Memory B cell (primary cell): Measurements from ENCODE around the gene NDUFB11.

Source experiments
- ATAC-seq: fragments of 150-1000 bp; cut with Tn5 transposase; 2 replicates; pipeline ENCODE4 v1.10.0; 2021; ENCODE audit warnings: low read depth, mild to moderate bottlenecking, moderate library complexity
- DNase-seq, 2 donors: peaks; one replicate each; pipeline ENCODE4 v3.0.0; 2022; ENCODE audit warnings: low spot score in 2 of 2
- H3K27ac Mint-ChIP-seq: one replicate; pipeline ENCODE4 v1.8.0; 2022; ENCODE audit warnings: mild to moderate bottlenecking, moderate library complexity, mixed read lengths
- H3K27me3 Mint-ChIP-seq: one replicate; pipeline ENCODE4 v1.8.0; 2022; ENCODE audit warnings: mixed read lengths
- H3K36me3 Mint-ChIP-seq: one replicate; pipeline ENCODE4 v1.8.0; 2022; ENCODE audit warnings: mild to moderate bottlenecking, mixed read lengths
- H3K4me1 Mint-ChIP-seq: one replicate; pipeline ENCODE4 v1.8.0; 2022; ENCODE audit warnings: mixed read lengths
- H3K4me3 Mint-ChIP-seq: one replicate; pipeline ENCODE4 v1.8.0; 2022; ENCODE audit warnings: mild to moderate bottlenecking, moderate library complexity, mixed read lengths
- H3K9me3 Mint-ChIP-seq: one replicate; pipeline ENCODE4 v1.8.0; 2022; ENCODE audit warnings: mixed read lengths

The NDUFB11 gene

DNA sequence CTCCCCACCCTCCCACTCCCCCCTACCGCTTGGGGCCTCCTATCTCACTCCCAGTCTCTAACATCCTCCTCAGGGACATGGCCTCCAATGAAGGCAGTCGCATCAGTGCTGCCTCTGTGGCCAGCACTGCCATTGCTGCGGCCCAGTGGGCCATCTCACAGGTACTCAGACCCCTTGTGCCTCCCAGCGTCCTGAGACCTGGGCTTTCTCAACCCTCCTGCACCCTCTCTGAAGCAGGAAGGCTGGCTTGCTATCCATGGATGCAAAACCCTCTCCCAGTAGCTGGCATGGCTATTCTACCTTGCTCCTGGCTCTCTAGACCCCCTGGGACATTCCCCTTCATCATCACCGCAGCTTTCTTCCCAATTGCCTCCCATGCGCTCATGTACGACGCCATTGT lies 35.8 kb upstream of the NDUFB11 start:
- peaks cover 33% of the 10 kb centered on the region for H3K36me3 Mint-ChIP-seq
- H3K4me1 Mint-ChIP-seq: no peaks in the 10 kb centered on the region
- H3K27ac Mint-ChIP-seq: no peak overlapping the region
- H3K9me3 Mint-ChIP-seq: no peaks in the 10 kb centered on the region
- no peaks in the 10 kb centered on the region for H3K27me3 Mint-ChIP-seq
- H3K4me3 Mint-ChIP-seq: no peak overlapping the region
- DNase-seq: no peak
- no peak for ATAC-seq

DNA sequence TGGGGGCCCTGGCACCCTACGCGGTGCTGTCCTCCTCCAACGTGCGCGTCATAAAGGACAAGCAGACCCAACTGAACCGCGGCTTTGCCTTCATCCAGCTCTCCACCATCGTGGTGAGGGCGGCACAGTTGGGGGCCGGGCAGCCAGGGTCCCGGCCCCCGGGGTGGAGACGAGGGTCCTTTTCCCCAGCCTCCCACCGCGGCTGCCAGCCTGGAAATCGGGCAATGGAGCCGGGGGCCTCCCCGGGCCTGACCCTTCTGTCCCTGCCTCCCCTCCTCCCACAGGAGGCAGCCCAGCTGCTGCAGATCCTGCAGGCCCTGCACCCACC lies 35.4 kb upstream of the NDUFB11 start:
- no peaks in the 10 kb centered on the region for H3K9me3 Mint-ChIP-seq
- no peak for ATAC-seq
- H3K36me3 Mint-ChIP-seq: peaks cover 34% of the 10 kb centered on the region
- H3K27me3 Mint-ChIP-seq: no peaks in the 10 kb centered on the region
- H3K27ac Mint-ChIP-seq: no peak overlapping the region
- no peak overlapping the region for H3K4me3 Mint-ChIP-seq
- H3K4me1 Mint-ChIP-seq: no peaks in the 10 kb centered on the region
- no peak for DNase-seq

- Mint-ChIP-seq H3K4me1 (no peaks in the 10 kb centered on the region), H3K4me3 (no peak overlapping the region), H3K9me3 (no peaks in the 10 kb centered on the region), H3K36me3 (peaks cover 36% of the 10 kb centered on the region), H3K27ac (no peak overlapping the region), H3K27me3 (no peaks in the 10 kb centered on the region)
- ATAC-seq (no peak), DNase-seq (no peak)
Observed at GRCh38 chrX:47179221-47179927, 34.9 kb upstream of the NDUFB11 start.

GRCh38 chrX:47178337-47178736 lies 33.8 kb upstream of the NDUFB11 start:
- Mint-ChIP-seq H3K36me3 (peaks cover 41% of the 10 kb centered on the region), H3K4me1 (no peaks in the 10 kb centered on the region)
- ATAC-seq: no peak

DNA sequence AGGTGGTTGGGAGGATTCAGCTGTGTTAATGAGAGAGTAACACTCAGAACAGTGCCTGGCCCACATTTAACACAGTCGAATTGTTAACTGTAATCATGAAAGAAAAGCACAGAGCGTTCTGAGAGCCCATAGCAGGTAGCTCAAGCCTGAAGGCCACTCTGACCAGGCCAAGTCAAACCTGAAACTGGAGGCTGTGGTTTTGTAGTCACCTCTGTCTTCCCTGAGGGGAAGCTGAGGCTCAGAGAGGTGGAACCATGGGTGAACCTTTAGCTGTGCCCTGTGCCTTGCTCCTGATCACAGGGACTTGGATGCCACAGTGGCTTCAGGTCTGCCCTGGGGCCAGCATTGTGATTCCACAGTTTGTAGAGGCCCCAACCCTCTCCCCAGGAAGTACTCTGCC lies 32.6 kb upstream of the NDUFB11 start:
- peaks cover 35% of the 10 kb centered on the region for H3K36me3 Mint-ChIP-seq
- DNase-seq (no peak), ATAC-seq (no peak)
- no peaks in the 10 kb centered on the region for H3K27me3 Mint-ChIP-seq
- no peaks in the 10 kb centered on the region for H3K9me3 Mint-ChIP-seq
- H3K4me1 Mint-ChIP-seq: no peaks in the 10 kb centered on the region
- H3K27ac Mint-ChIP-seq: no peak overlapping the region
- no peak overlapping the region for H3K4me3 Mint-ChIP-seq

More at GRCh38 chrX:47178337-47178736, 33.8 kb upstream of the NDUFB11 start:
- Mint-ChIP-seq H3K27ac (peak overlapping the region; percentile 31), H3K4me3 (no peak overlapping the region), H3K27me3 (no peaks in the 10 kb centered on the region), H3K9me3 (no peaks in the 10 kb centered on the region)
- no peak for DNase-seq

GRCh38 chrX:47176101-47176740 lies 31.7 kb upstream of the NDUFB11 start:
- H3K4me1 Mint-ChIP-seq: no peaks in the 10 kb centered on the region
- no peaks in the 10 kb centered on the region for H3K9me3 Mint-ChIP-seq
- H3K27me3 Mint-ChIP-seq: no peaks in the 10 kb centered on the region
- DNase-seq: no peak
- H3K4me3 Mint-ChIP-seq: no peak overlapping the region
- no peak for ATAC-seq
- peaks cover 32% of the 10 kb centered on the region for H3K36me3 Mint-ChIP-seq
- peak overlapping the region; percentile 84 for H3K27ac Mint-ChIP-seq

DNA sequence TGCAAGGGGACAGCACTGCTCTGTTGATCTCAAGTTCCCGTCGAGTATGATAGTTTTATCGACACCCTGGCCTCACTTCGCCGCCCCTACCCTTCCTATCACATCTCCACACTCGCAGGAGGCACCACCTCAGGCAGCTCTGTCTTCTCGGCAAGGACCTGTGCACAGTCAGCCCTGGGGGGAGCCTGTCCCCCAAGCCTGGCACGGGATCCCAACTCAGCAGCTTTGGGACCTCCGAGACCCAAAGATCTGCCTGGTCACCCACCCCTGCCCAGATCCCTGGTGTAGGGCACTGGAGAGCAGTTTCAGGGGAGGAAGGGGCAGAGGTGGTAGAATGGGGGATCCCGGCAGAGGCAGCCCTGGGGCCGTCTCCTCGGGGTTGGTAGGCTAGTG lies 31.1 kb upstream of the NDUFB11 start:
- no peak for DNase-seq
- Mint-ChIP-seq H3K4me3 (no peak overlapping the region), H3K36me3 (peaks cover 31% of the 10 kb centered on the region), H3K27me3 (no peaks in the 10 kb centered on the region), H3K27ac (no peak overlapping the region), H3K9me3 (no peaks in the 10 kb centered on the region), H3K4me1 (no peaks in the 10 kb centered on the region)
- no peak for ATAC-seq

DNA sequence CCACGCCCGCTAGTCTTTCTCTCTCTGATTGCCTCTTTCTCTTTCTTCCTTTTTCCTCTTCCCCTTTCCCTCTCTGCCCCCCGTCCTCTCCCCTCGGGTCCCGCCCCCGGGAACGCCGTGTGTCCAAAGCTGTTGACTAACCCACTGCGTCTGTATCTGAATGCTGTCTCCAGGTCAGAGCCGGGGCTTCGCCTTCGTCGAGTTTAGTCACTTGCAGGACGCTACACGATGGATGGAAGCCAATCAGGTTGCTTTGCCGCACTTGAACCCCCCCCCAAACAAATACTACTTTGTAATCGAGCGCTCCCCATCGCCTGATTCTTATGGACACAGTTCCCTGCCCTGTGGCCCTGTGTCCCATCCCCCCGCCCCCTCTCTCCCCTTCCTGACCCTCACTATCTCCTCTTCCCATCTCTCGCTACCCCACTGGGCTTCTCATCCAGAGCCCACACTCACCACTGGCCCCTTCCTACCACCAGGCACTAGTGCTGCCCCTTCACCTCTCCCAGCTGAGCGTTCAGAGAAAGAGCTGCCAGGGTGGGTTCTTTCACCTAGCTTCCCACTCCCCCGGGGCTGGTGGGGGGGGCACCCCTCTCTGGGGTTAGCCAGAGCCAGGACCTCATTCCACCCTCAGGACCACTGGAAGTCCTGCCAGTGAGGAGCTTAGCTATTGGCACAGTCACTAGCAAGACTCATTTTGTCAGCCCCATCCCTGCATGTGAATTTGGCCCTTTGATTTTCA lies 30.5 kb upstream of the NDUFB11 start:
- Mint-ChIP-seq H3K36me3 (peaks cover 27% of the 10 kb centered on the region), H3K27ac (no peak overlapping the region), H3K27me3 (no peaks in the 10 kb centered on the region), H3K4me1 (no peaks in the 10 kb centered on the region), H3K9me3 (no peaks in the 10 kb centered on the region), H3K4me3 (no peak overlapping the region)
- ATAC-seq (no peak), DNase-seq (no peak)

DNA sequence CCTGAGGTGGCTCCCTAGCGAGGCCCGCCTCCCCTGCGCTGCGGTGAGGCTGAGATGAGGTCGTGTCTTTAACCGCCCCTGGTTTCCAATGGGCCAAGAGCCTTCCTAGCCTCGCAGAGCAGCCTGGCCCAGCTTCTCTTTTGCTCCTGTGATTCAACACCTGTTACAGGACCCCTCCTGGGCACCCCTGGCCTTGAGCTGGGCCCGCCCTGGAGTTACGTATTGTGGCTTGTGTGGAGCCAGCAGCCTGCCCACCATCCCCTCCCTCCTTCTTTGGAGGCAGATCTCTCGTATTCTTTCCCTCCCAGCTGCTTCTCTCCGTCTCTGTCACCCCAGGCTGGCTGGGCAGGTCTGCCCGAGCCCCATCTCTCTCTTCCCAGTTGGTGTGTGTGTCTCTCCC lies 29.9 kb upstream of the NDUFB11 start:
- H3K27me3 Mint-ChIP-seq: no peaks in the 10 kb centered on the region
- no peaks in the 10 kb centered on the region for H3K9me3 Mint-ChIP-seq
- no peak overlapping the region for H3K4me3 Mint-ChIP-seq
- DNase-seq: no peak
- peaks cover 25% of the 10 kb centered on the region for H3K36me3 Mint-ChIP-seq
- H3K4me1 Mint-ChIP-seq: no peaks in the 10 kb centered on the region
- H3K27ac Mint-ChIP-seq: no peak overlapping the region
- ATAC-seq: no peak

DNA sequence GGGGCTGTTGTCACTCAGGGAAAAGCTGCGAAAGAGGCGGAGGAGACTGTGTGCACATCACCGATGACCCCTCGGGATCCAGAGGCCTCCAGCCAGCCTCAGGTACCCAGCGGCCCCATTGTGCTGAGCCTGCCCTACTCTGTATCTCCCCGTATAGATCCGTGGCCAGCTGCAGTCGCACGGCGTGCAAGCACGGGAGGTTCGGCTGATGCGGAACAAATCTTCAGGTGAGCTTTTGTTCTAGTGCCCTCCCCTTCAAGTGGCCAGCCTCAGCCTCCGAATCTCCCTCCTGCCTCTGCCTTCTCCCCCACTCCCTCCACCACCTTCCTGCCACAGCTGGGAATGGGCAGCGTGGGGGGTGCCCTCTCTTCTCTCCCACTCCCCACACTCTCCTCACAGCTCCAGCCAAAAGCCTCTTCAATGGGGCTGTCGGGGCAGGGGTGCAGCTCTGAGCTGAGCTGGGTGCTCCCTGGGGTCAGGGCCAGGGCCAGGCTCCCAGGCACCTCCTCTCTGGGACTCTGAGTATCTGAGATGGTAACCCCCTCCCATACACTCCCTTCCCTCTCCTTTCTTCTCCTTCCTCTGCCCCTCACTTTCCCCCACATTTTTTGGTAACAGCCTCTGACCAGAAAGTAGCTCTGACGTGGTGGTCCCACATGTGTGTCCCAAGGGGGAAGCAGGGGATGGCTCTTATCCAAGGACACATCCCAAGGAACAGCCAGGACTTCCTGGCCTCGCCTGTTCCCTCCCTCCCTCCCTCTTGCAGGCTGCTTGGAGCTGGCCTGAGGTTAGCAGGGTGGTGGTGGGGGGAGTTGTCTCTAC lies 28.7 kb upstream of the NDUFB11 start:
- Mint-ChIP-seq H3K9me3 (no peaks in the 10 kb centered on the region), H3K27me3 (no peaks in the 10 kb centered on the region), H3K4me1 (peaks cover 3% of the 10 kb centered on the region), H3K27ac (no peak overlapping the region), H3K36me3 (peaks cover 30% of the 10 kb centered on the region), H3K4me3 (no peak overlapping the region)
- DNase-seq (no peak), ATAC-seq (no peak)

DNA sequence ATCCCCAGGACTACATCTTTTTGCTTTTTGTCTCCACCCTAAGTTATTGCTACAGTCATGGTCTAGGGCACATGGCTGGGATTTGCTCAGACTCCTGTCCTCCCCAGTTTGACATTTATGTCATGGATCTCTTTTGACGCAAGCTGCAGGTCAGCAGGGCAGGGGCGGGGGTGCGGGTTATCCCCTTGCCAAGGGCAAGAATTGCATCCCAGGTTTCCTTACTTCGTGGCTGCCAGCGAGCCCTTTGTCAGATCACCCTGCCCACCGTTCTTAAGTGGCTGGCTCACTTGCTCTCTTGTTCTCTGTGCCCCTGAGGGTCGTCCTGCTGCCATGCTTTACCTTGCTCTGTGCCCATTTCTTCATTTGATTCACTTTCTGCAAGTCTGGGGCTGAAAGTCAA lies 28.0 kb upstream of the NDUFB11 start:
- H3K27ac Mint-ChIP-seq: no peak overlapping the region

DNA sequence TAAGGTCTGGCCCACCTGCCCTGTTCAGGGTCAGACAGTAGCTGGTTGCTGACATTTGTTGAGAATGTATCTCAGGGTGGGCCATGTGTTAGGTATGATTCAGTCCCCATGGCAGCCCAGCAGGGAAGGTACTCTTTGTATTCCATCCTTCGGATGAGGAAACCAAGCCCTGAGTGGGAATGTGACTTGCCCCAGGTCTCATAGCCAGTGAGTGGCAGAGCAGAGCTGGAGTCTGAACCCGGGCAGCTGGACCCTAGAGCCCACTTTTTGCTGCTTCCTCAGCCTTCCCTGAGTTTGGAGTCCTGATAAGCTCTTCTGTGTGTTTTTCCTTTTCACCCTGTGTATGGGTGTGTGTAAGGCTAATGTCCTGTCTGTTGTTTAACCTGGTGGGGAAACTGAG lies 27.5 kb upstream of the NDUFB11 start:
- Mint-ChIP-seq H3K36me3 (peaks cover 26% of the 10 kb centered on the region), H3K27ac (no peak overlapping the region), H3K27me3 (no peaks in the 10 kb centered on the region), H3K4me3 (no peak overlapping the region), H3K9me3 (no peaks in the 10 kb centered on the region), H3K4me1 (peaks cover 3% of the 10 kb centered on the region)
- DNase-seq (no peak), ATAC-seq (no peak)

More for the DNA sequence above, 28.0 kb upstream of the NDUFB11 start:
- no peaks in the 10 kb centered on the region for H3K9me3 Mint-ChIP-seq
- no peaks in the 10 kb centered on the region for H3K27me3 Mint-ChIP-seq
- ATAC-seq (no peak), DNase-seq (no peak)
- peaks cover 26% of the 10 kb centered on the region for H3K36me3 Mint-ChIP-seq
- peaks cover 3% of the 10 kb centered on the region for H3K4me1 Mint-ChIP-seq
- no peak overlapping the region for H3K4me3 Mint-ChIP-seq

DNA sequence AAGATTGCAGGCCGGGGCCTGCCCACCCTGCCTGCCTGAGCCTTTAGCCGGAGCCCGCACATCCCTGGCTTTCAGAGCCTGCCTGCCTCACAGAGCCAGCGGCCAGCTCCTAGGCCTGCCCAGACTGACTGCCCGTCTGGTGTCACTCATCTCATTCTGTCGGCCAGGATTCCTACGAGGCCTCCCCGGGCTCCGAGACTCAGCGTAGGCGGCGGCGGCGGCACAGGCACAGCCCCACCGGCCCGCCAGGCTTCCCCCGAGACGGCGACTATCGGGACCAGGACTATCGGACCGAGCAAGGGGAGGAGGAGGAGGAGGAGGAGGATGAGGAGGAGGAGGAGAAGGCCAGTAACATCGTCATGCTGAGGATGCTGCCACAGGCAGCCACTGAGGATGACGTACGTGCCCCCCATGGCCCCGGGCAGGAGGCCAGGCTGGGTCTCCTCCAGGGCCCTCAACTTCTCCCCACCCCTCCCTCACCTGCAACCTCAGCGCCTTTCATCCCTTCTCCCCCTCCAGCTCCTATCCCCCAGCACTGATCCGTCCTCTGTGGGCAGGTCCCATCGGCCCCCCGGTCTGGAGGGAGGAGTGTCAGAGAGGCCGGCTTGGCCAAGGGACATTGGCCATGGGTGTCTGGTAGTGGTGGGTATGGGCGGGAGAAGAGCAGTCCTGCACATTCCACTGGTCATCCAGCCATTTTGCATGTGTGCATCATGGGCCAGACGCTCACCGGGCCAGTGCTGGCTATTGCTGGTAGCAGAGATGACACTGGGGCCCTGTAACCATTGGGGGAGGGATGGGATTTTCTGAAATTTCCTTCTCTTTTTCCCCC lies 26.6 kb upstream of the NDUFB11 start:
- Mint-ChIP-seq H3K27ac (no peak overlapping the region), H3K4me1 (peaks cover 3% of the 10 kb centered on the region), H3K27me3 (no peaks in the 10 kb centered on the region), H3K4me3 (no peak overlapping the region), H3K9me3 (no peaks in the 10 kb centered on the region), H3K36me3 (peaks cover 20% of the 10 kb centered on the region)
- no peak for DNase-seq
- no peak for ATAC-seq
